K562 (cell line): ENCODE results near the gene CHCHD4. TPM values are rescaled to one million over a fixed set of nuclear protein-coding genes. Genes with fewer than 3 reads are reported as not detected.

ENCODE experiments used
- ATAC-seq: fragments of 200-7000 bp; cut with Tn5 transposase; 3 replicates; pipeline ENCODE4 v1.9.1; 2020; ENCODE audit warnings: moderate library complexity
- BruUV-seq: library from RNA; stranded (reverse); fragments of 400-500 nt; replicated peaks from 2 replicates; lab custom pipeline; 2021; lab: Mats Ljungman, UMichigan
- CTCF ChIA-PET: fragments of 300-600 bp; formaldehyde crosslinking; extraction: SDS; loops from one replicate; lab custom pipeline; 2021; ENCODE audit warnings: low intra/inter-chr PET ratio; lab: Yijun Ruan, JAX
- POLR2A ChIA-PET: fragments of 300-600, 350-650 bp; sonication (Branson Sonifier 250); formaldehyde crosslinking; extraction: SDS; loops from one replicate; lab custom pipeline; 2021; ENCODE audit warnings: antibody characterized with exemption, inconsistent platforms; lab: Yijun Ruan, JAX
- DNase-seq, 4 experiments: peaks; one replicate each; pipeline versions ENCODE4 v3.0.0 to v3.0.0-alpha.2; 2011 to 2018; ENCODE audit warnings: low spot score in 3 of 4, mixed read lengths in 3 of 4; ENCODE audit errors: extremely low read depth in 1 of 4
- FAIRE-seq: peaks from 2 replicates; lab custom pipeline; 2011; peaks lifted over from hg19 to GRCh38; lab: Jason Lieb, UNC
- H2AFZ ChIP-seq: 2 replicates; pipeline ENCODE4 v1.6.0; 2011; ENCODE audit warnings: low read depth, low read length, control low read depth, inconsistent platforms
- H3K27ac ChIP-seq: fragments of 200-600 bp; 3 replicates; pipeline ENCODE4 v1.8.0; 2011; ENCODE audit warnings: low read depth, mild to moderate bottlenecking, control low read depth, inconsistent platforms, low read length, moderate library complexity, mixed read lengths; ENCODE audit errors: extremely low read depth
- H3K27me3 ChIP-seq, 2 experiments: fragments of 300-600 bp in 1 of 2; 2 replicates in 1 of 2; 3 replicates in 1 of 2; pipeline versions ENCODE4 v1.6.0 to v1.8.0; 2011; ENCODE audit warnings: inconsistent platforms in 2 of 2, low read length in 2 of 2, mild to moderate bottlenecking in 1 of 2, mixed read lengths in 1 of 2, moderate library complexity in 1 of 2; ENCODE audit not compliant: control insufficient read depth in 2 of 2, insufficient read depth in 2 of 2
- H3K36me3 ChIP-seq: fragments of 300-600 bp; 3 replicates; pipeline ENCODE4 v1.8.0; 2011; ENCODE audit warnings: mild to moderate bottlenecking, low read length, inconsistent platforms; ENCODE audit not compliant: control insufficient read depth, insufficient read depth
- H3K4me1 ChIP-seq, 2 experiments: fragments of 200-600 bp in 1 of 2; replicated peaks in 1 of 2; 2 replicates in 1 of 2; 3 replicates in 1 of 2; pipeline versions ENCODE4 v1.5.1 to v1.8.0; 2011; ENCODE audit warnings: inconsistent platforms in 2 of 2, low read length in 2 of 2, mild to moderate bottlenecking in 1 of 2, mixed read lengths in 1 of 2, moderate library complexity in 1 of 2; ENCODE audit not compliant: control insufficient read depth in 2 of 2, insufficient read depth in 2 of 2
- H3K4me2 ChIP-seq: 2 replicates; pipeline ENCODE4 v1.6.1; 2011; ENCODE audit warnings: low read length, control low read depth, inconsistent platforms, mixed read lengths; ENCODE audit not compliant: insufficient read depth
- H3K4me3 ChIP-seq: fragments of 200-600 bp; sonication (generic), shearing (Covaris generic); 2 replicates; pipeline ENCODE4 v1.5.1; 2016; ENCODE audit warnings: control low read depth, inconsistent platforms
- H3K79me2 ChIP-seq: fragments of 200-600 bp; 3 replicates; pipeline ENCODE4 v1.8.0; 2011; ENCODE audit warnings: low read length, inconsistent platforms; ENCODE audit not compliant: control insufficient read depth, insufficient read depth
- H3K9ac ChIP-seq, 2 experiments: 2 replicates each; pipeline versions ENCODE4 v1.6.0 to v1.6.1; 2011; ENCODE audit warnings: low read depth in 2 of 2, low read length in 2 of 2, control low read depth in 1 of 2, inconsistent platforms in 1 of 2, mild to moderate bottlenecking in 1 of 2, mixed read lengths in 1 of 2; ENCODE audit not compliant: insufficient read depth in 1 of 2
- H3K9me1 ChIP-seq: one replicate; pipeline ENCODE4 v1.6.0; 2011; ENCODE audit warnings: inconsistent platforms, mild to moderate bottlenecking, low read length, moderate library complexity; ENCODE audit not compliant: control insufficient read depth, insufficient read depth
- H3K9me3 ChIP-seq: replicated peaks from 2 replicates; pipeline ENCODE4 v1.5.1; 2011; ENCODE audit warnings: low read depth, low read length, inconsistent platforms; ENCODE audit not compliant: control insufficient read depth, insufficient read depth
- H4K20me1 ChIP-seq: replicated peaks from 2 replicates; pipeline ENCODE4 v1.6.1; 2011; ENCODE audit warnings: low read length, inconsistent platforms, mixed read lengths; ENCODE audit not compliant: control insufficient read depth, insufficient read depth
- ARHGAP35 ChIP-seq: fragments of 450-650 bp; IDR thresholded peaks from 2 replicates; pipeline ENCODE4 v1.6.1; 2018; ENCODE audit not compliant: partially characterized antibody
- BMI1 ChIP-seq: fragments of 150-350 bp; IDR thresholded peaks from 2 replicates; pipeline ENCODE4 v1.6.1; 2014; ENCODE audit warnings: low read length
- CHD7 ChIP-seq: fragments of 200-600 bp; sonication (generic); IDR thresholded peaks from one replicate; pipeline ENCODE4 v1.6.1; 2012; ENCODE audit warnings: mild to moderate bottlenecking, low read depth, low read length, inconsistent platforms
- ETV5 ChIP-seq: sonication (generic); formaldehyde crosslinking; IDR thresholded peaks from 2 replicates; pipeline ENCODE4 v1.4.0; 2020; ENCODE audit warnings: low read depth, mild to moderate bottlenecking, missing genetic modification reagents
- MAFG ChIP-seq: fragments of 450-650 bp; conservative IDR thresholded peaks from 2 replicates; pipeline ENCODE4 v1.6.1; 2016; ENCODE audit warnings: missing genetic modification characterization, missing compliant biosample characterization
- SREBF2 ChIP-seq: sonication (generic); formaldehyde crosslinking; IDR thresholded peaks from 2 replicates; pipeline ENCODE4 v1.4.0; 2020; ENCODE audit warnings: mild to moderate bottlenecking, missing genetic modification reagents
- TAF9B ChIP-seq: fragments of 450-650 bp; IDR thresholded peaks from 2 replicates; pipeline ENCODE4 v1.6.1; 2018; ENCODE audit warnings: mild to moderate bottlenecking; ENCODE audit not compliant: partially characterized antibody
- ZSCAN29 ChIP-seq: fragments of 450-650 bp; IDR thresholded peaks from 2 replicates; pipeline ENCODE4 v1.6.1; 2017
- WGBS: fragments of 100-300 bp; shearing (Covaris generic); methylation state at CpG from one replicate; pipeline ENCODE4 v1.1.6; 2016; ENCODE audit warnings: low coverage, mixed read lengths; ENCODE audit not compliant: insufficient coverage; ENCODE audit errors: missing lambda C conversion rate; 5-methylcytosine and 5-hydroxymethylcytosine counted together
- in situ Hi-C: fragments of 300-500 bp; cut with MboI; formaldehyde crosslinking; loops from 4 replicates; pipeline ENCODE4 v1.15.0; 2018; ENCODE audit warnings: inconsistent platforms, mixed read lengths
- intact Hi-C: fragments of 100-400 bp; cut with micrococcal nuclease; formaldehyde crosslinking; loops from 2 replicates; pipeline ENCODE4 v1.14.2; 2022
- polyA plus RNA-seq, 8 experiments: library from polyadenylated mRNA; depleted of rRNA in 4 of 8; stranded (reverse) in 5 of 8; unstranded in 3 of 8; fragments of >200 nt; fragmentation: Nextera tagmentation in 2 of 8; fragmentation: Illumina TruSeq in 1 of 8; extraction: Ambion mirVana in 2 of 8; extraction: Trizol in 1 of 8; gene quantifications; 2 replicates each; pipeline versions ENCODE4 v1.2.1 to v1.2.3, GENCODE V29; 2011 to 2014; ENCODE audit warnings: inconsistent platforms in 1 of 8, missing spikeins in 1 of 8
- total RNA-seq, 7 experiments: library from RNA; depleted of rRNA in 6 of 7; stranded (reverse); fragments of >200 nt in 6 of 7; fragmentation: Illumina TruSeq in 2 of 7; extraction: Trizol in 2 of 7; gene quantifications; 2 replicates each; pipeline versions ENCODE4 v1.2.1 to v1.2.3, GENCODE V29; 2011 to 2021; ENCODE audit warnings: low replicate concordance in 1 of 7

CHCHD4 gene
- total and polyA plus RNA-seq, 9 of the 15 experiments (the other 6 are each of a cell fraction or from before 2014, with no cell fraction given), result 55.4 to 225 (median 77.2) TPM

DNA sequence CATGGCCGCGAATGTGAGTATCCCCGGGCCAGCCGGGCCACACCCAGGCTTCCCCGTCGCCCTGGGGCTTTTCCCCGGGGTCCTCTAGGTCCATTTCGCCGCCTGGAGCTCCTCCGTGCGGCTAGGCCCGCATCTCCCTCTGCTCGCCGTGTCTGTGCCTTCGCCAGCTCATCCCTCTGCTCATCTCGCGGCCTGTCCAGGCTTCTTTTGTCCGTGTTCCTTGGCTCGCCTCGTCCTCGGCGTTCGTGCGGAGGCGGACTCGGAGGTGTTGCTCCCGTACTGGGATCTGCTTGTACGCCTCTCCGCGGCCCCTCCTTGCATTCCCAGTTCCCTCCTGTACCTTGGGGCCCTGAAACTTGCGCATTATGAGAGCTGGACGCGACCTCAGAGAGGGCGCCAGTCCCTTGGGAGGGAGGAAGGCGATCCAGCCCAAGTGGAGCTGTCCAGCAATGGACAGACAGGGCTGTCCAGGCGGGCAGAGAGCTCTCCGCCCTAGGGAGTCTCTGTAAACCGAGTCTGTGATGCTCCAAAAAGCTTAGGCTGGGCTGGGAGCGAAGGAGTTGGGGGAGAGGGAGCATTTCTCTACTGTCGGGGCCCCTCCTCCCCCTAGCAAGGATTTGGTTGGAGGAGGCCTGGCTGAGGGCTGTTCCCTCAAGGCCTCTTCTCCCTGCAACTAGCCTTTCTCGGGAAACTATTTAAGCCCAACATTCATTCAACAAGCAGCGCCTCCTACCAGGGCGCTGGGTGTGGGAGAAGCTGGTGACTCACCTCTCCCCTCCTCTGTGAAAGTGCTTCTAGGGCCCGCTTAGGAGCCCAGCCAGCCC lies 735 bp upstream of the CHCHD4 start:
- Histone ChIP-seq H3K79me2 (peaks cover 78% of the 10 kb centered on the region), H3K4me3 (peak overlapping the region; percentile 72), H3K4me1 (peaks cover 35 to 42% of the 10 kb centered on the region in 2 experiments), H3K9me1 (peaks cover 5% of the 10 kb centered on the region), H3K9me3 (peaks cover 16% of the 10 kb centered on the region), H3K4me2 (peak overlapping the region; percentile 95), H3K9ac (peak overlapping the region; percentile 88 to 97), H3K27me3 (no peaks in the 10 kb centered on the region), H3K36me3 (peaks cover 63% of the 10 kb centered on the region), H4K20me1 (peaks cover 10% of the 10 kb centered on the region; the same call in 1 of the 2 replicates), H2AFZ (peak overlapping the region; percentile 97), H3K27ac (peak overlapping the region; percentile 86)
- ChIA-PET CTCF (no interaction called here), POLR2A (interaction anchor here (0.6 to 3.5 kb wide), 18 partner anchors 7 to 388 kb away, joined by 3 to 24 read pairs (median 4); partner anchors contain the start of genes LSM3 and XPC)
- in situ Hi-C loops (no loop called here), intact Hi-C loops (loop anchor here (10.0 kb wide), 1 partner anchor 471 kb away; no protein-coding TSS in a partner anchor)
- FAIRE-seq (peak; percentile 23), DNase-seq (peak; percentile 64 to 94 (median 78)), ATAC-seq (peak; percentile 79)
- 0% methylated on average over 41 of the region's 44 CpGs for WGBS
- TSS peak; percentile 52 for BruUV-seq
- no peak; the same call in 1 of the 2 replicates for TF ChIP-seq ETV5 (CRISPR knock-in tag)
- no peak for TF ChIP-seq SREBF2 (CRISPR knock-in tag)
- no peak for TF ChIP-seq TAF9B
- TF ChIP-seq ZSCAN29, result no peak
- TF ChIP-seq MAFG (tag), result no peak
- no peak for TF ChIP-seq ARHGAP35
- TF ChIP-seq CHD7, result no peak
- no peak for TF ChIP-seq BMI1
